Putamen (tissue), 1 donor: ENCODE data around the gene ITPK1.

Source experiments
- DNase-seq: peaks from one replicate; pipeline ENCODE4 v3.0.0-alpha.2; 2016; ENCODE audit warnings: low spot score

The ITPK1 gene

DNA sequence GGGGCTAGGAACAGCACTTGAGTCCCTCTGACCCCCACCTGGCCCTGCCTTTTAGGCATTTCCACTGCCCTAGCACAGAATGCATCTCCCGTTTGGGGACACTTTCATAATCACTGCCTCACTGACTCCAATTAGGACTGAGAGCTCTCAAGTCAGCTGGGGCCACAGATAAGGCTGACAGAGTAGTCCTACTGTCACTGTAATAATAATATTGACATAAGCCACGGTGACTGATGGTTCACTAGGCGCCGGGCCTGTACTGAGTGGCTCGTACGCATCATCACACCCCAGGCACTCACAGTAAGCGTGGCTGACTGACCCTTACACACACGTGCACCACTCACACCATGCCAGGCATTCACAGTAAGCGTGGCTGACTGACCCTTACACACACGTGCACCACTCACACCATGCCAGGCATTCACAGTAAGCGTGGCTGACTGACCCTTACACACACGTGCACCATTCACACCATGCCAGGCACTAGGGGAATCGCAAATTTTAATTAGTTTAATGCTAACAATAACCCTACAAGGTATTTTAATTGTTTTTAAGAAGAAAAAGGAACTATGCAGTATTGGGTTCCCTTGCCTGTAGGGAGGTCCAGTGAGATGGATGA lies 105.1 kb downstream of the ITPK1 start:
- DNase-seq = no peak

DNA sequence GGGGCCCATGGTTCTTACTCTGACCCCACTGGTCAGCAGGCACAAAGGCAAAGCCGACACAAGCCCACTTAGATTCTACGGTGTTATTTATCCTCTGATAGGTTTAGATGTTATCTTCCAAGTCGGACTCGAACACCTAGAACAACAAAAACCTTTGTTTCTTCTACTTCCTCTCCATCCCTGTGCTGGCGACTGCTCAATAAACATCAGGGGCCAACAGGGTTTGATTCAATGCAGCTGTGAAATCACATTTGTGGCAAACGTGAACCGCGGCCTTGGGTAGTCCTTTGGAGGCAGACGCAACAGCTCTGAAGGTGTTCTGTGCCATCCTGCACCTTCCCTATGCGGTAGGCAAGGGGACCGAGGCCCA lies 105.6 kb downstream of the ITPK1 start:
- DNase-seq = no peak

DNA sequence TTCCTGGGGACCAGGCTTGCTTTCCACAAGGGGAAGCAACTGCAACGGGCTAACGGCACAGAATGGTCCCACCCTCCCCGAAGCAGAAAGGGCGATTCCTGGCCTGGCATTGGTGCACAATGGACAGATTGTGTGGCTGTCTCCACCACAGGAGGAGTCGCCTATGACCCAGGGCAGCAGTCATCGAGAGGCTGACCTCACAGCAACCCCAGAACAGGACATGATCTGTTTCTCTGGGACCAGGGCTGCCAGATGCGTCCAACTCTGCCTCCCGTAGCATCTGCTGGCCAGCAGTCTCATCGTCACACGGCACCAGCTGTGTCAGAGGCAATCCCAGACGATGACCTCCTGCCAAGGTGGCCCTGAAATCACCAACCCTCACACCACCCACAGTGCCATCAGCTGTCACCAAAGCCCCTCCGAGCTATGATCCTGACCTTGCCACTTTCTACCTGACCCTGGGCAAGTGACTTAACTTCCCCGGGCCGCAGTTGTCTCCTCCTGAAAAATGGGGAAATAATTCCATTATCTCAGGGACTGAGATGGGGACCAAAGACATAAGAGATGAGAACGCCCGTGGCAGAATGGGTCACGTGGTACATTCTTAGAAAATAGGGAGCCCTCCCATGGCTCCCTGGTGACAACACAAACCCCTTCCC lies 106.1 kb downstream of the ITPK1 start:
- peak; percentile 98 for DNase-seq

DNA sequence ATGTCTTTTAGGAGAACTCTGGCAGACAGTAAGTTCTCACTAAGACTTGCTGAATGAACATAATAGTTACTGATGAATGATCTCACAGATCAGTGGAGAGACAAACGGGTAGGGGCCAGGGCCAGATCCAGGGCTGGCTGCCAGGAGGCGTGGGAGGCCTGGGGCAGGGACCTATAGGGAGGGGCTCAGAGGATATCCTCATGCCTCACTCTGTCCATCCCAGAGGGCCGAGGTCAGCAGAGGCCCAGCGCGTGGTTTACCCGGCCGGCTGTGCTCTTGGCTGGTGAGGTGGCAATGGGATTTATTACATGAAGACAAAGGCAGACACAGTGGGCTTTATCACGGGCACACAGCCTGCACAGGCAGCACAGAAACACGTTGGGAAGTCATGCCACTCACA lies 107.3 kb downstream of the ITPK1 start:
- DNase-seq = peak; percentile 66

DNA sequence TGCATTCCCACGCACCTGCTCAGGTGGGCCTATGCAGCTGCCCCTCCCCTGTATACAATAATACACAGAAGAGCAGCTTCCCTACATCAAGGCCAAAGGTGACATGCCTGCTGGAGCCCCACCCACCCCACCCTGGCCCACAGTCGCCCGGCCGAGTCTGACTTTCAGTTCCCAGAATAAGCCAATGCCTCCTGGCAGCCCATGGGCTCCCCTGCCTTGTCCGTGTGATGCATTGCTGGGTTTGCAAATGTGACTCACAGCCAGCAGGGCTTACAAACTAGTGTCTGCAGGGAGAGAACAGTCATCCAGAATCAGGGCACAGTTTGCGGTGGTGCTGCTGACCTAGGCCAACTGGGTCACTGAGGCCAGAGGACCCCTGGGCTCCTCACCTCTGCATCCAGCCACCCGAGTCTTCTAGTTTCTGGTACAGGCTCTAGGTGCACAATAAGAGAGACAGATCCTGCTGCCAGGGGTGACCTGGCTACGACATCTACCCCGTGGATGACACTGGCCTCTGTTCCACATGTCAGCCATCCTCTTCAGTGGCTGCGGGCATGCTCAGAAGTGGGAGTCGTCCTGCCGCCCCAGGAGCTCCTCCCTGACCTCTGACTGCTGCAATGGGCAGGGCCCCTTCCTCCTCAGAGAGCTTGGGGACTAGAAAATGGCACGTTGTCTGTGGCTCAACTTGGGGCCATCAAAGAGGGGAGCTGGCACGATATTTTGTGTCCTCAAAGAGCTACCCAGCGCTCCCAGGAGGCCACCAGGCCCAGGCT lies 108.3 kb downstream of the ITPK1 start:
- DNase-seq = no peak

DNA sequence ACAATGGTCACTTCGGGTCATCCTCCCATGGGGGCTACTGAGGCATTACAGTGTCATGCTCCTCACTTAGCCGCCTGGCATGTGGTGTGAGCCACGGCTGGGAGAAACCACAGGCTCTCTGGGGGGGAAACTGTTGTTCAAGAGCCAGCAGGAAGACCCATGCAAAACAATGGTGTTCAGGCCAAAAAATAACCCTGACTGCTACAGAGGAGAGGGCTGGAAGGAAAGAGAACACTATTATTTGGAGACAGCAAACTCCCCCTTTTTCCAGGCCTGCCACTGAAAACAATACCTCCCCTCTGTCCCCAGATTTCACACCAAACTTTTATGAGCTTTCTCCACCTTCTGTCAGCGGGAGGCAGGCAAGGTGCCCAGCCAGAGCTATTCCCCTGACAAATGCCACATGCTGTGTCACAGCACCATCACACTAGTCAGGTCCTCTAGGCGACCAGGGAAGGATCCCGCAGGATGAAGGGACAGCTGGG lies 109.1 kb downstream of the ITPK1 start:
- DNase-seq = no peak

DNA sequence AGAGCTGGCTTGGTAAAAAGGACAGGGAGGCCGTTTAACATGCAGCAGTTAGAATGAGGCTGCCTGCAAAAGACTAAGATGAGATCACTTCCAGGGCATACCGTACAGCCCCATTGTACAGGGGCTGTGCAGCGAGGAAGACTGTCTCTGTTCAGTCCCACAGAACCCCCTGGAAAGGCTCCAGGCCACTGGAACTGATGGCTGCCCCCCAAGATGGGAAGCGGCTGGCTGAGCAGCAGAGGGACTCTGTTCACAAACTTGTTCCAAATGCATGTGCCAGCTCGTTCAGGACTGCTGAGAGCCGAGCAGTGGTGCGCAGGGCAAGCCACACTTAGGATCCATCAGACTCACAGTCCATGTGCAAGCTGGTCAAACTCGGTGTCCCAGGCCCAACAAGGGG lies 109.9 kb downstream of the ITPK1 start:
- DNase-seq = no peak

DNA sequence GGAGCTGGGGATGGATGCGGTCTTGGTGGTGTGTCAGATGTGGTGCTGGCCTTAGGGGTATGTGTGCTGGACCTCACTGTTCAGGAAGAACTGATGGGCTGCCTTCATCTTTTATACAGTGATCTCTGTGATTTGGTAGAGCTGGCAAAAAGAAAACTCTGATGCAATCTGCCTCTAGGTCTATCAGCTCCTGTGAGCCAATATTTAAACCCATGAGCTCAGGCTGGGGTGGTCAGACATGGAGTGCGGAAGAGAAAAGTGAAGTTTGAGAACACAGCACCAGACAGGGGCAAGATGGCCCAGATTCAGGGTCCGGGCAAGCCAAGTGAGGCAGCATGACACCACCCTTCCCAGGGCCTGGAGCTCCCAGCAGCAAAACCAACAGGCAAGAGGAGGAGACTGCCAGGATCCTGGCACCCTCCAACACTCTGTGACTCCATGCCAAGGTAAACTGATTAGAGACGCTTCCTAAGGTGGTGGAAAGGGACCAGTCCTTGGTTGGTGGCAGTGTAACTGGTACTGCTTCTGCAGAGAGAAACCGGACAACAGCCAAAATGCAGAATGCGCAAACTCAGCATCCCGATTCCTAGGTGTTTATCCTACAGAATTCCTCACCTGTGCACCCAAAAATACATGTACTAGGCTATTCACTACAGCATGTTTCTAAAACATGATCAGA lies 110.5 kb downstream of the ITPK1 start:
- no peak for DNase-seq

DNA sequence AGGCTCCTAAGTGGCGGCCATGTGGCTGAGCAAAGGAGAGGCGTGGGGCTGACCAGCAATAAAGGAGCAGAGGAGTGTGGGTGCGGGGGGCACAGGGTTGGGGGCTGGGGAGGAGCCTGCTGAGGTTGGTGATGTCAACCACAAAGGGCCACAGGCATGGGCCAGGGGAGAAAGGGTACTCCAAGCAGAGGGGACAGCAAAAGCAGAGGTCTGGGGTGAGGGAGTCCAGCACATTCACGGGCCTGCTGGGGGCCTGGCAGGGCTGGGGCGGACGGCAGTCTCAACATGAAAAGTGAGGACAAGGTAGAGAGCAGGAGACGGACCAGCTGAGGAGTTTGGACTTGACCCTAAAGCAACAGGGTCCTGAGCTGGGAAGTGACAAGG lies 111.0 kb downstream of the ITPK1 start:
- no peak for DNase-seq

DNA sequence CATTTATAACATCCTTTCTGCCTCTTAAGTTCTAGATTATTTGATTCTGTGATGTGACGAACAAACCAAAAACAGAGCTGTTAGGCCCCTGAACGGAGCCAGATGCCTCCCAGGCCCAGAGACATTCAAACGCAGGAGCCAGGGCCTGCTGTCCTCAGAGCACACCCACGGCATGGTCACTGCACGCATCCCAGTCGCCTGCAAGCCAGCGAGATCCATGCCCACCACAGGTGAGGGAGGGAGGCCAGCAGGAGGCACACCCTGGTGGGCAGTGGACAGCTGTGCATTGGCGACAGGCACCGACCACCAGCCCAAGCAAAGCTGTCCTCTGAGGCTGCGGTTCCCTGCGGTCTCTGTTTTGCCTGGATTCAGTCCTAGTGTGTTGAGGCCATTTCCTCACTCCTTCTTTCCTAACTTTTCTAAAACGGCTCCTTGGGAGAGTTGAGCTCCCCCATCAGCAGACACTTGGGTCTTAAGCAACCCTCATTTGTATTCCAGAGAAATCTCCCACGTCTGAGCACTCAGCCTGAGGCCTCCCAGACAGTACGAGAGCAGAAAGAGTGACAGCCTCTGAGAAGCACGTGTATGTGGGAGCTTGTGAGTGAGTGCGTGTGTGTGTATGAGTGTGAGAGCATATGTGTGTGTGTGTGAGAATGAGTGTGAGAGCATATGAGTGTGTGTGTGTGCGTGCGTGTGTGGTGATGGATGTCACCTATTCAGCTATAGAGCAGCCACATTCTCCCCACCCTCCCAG lies 111.6 kb downstream of the ITPK1 start:
- DNase-seq = peak; percentile 64

DNA sequence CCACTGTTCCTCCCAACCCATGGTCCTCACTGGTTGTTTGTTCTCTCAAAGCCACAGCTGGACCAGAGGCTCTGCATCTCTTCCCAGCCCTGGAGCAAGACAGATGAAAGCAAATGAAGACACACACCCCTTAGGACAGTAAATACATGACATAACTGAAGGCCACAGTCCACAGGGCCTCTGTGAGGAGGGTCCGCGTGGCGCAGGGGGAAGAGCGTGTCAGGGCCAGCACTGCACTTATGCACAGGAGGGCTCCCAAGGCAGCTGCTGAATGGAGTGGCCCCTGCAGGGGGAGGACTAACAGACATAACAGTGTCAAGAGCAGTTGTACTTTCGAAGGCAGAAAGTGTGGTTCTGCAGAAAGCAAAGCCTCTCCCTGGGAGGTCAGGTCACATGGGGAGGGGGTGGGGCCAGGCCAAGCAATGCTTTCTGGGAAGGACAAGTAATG lies 112.8 kb downstream of the ITPK1 start:
- no peak for DNase-seq

DNA sequence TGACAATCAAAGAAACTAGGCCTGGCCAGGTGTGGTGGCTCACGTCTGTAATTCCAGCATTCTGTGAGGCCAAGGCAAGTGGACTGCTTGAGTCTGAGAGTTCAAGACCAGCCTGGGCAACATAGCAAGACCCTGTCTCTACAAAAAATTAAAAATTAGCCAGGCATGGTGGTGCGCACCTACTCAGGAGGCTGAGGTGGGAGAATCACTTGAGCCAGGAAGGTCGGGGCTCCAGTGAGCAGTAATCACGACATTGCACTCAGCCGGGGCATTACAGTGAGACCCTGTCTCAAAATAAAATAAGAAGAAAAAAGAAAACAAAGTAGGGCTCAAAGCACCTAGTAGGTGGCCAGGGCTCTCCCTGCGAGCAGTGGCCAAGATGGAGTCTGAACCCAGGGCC lies 113.7 kb downstream of the ITPK1 start:
- DNase-seq = no peak

DNA sequence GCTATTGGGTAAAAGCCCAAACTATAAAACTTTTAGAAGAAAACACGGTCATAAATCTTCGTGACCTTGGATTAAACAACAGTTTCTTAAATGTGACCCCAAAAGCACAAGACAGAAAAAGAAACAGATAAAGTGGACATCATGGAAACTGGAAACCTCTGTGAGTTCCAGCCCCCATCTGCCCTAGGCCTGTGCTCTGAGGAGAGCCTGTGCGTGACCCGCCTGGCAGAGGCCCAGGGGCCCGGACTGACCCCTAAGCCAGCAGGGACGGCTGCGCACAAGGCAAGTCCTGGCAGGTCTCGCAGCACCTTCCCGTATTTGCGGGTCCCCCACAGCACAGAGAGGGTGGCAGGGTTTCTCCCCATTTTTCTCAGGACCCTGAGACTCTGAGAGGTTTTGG lies 116.8 kb downstream of the ITPK1 start:
- DNase-seq = no peak

DNA sequence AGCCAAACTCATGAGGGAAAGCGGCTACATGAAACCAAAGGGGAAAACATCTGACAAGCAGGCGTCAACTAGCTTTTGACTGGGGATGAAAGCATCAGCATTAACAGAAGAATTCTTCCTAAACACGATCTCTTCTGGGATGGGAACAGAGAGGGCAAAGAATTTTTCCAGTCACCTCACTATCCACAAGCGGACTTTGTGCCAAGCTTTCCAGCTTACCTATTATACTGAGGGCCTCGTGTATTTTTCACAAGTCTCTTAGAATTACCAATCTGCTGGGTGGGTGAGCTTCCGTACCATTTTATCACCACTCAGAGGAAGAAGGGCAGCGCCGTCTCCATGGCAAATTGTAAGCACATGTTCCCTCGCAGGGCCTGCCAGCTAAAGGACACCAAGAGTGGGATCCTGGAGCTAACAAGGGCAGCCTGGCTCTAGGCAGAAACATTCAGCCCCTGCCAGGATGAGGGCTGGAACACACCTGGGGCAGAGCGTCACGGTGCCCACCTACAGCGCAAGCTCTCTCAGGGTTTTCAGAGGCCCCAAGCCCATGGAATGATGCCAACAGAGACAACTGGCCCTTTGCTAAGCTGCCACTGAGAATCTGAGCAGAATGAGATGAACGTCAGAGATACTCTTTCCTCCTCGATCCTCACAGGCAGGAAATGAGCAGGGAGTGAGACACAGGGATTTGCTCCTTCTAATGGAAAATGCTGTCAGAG lies 118.2 kb downstream of the ITPK1 start:
- no peak for DNase-seq

DNA sequence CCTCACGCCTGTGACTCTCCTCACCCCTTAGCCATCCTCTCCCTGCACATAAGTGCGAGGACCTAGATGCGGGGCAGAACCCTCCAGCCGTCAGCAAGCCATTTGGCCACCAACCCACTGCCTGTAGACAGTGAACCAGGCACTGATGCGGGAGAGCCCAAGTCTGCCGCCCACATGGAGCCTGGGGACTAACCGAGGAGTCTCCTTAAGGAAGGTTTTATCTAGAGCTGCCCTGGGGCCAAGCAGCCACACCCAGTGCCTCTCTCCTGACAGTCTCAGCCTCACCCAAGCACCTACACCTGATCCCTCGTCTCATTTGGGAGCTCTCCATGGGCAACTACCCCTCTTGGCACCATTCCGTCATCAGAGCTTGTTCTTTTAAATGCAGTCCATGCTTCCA lies 120.1 kb downstream of the ITPK1 start:
- DNase-seq = no peak

DNA sequence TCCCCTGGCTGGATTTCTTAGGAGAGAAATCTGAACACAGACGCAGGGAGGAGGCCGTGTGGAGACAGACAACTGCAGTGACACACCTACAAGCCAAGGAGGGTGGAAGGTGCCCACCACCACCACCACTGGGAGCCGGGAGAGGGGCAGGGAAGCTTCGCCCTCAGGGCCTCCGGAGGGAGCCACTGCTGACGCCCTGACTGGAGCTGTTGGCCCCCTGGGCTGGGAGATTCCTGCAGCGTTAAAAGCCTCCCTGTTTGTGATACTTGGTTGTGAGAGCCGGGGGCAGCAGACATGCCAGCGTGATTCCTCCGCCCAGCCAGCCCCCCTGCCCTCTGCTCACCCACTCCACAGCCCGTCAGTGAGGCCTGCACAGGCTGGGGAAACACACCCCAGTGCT lies 120.8 kb downstream of the ITPK1 start:
- no peak for DNase-seq

DNA sequence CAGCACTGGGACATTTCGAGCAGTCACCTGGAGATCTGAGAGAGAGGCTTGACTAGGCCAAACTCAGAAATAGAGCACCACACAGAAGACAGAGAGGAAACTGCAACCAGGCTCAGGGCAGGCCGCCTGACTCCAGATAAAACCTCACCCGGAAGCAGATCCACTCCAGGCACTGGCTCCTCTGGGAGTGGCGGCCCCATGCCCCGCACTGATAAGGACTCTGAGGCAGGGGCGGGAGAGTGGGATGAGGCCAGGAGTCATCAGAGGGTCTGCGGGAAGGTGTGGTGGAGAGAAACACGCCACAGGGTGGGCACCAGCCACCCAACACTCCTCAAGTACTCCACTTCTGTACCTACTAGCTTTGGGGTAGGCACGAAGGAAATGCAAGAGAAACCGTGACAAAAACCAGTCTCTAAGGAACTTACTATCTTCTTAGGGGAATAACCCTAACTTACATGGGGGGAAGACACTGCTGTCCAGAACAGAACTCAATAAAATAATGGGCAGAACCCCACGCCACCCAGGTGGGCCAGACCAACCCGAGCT lies 121.5 kb downstream of the ITPK1 start:
- DNase-seq = no peak

DNA sequence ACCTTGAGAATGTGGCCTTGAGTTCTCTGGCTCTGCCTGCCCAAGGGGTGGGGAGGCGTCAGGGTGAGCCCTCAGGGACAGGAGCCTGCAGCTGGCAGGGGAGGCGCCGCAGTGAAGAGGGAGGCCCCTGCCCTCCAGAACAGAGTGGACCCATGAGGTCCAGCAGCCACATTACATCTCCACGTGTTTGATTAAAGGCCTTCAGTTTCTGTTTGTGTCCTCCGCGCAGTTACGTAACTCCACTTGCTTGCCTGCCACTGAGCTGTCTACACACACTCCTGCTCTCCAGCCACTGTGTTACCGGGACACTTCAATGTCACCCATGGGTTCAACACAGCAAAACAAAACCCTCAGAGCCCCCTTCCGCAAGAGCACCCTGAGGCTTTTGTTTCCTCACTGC lies 122.4 kb downstream of the ITPK1 start:
- no peak for DNase-seq

DNA sequence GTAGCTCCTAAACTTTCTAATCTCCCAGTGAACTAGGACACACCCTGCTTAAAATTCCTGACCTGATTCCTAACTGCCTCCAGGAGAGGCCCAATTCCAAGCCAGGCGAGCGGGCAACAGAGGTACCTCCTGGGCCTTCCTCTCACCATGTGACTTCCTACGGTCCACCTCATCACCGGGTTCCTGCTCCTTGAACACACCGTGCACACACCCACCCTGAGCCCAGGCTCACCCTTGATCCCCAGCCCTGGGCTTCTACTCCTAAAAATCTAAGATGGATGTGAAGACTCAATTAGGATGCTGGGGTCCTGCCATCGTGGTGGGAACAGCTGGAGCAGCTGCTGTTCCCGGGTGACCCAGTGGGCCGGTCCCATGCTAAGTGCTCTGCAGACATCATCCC lies 124.2 kb downstream of the ITPK1 start:
- no peak for DNase-seq

DNA sequence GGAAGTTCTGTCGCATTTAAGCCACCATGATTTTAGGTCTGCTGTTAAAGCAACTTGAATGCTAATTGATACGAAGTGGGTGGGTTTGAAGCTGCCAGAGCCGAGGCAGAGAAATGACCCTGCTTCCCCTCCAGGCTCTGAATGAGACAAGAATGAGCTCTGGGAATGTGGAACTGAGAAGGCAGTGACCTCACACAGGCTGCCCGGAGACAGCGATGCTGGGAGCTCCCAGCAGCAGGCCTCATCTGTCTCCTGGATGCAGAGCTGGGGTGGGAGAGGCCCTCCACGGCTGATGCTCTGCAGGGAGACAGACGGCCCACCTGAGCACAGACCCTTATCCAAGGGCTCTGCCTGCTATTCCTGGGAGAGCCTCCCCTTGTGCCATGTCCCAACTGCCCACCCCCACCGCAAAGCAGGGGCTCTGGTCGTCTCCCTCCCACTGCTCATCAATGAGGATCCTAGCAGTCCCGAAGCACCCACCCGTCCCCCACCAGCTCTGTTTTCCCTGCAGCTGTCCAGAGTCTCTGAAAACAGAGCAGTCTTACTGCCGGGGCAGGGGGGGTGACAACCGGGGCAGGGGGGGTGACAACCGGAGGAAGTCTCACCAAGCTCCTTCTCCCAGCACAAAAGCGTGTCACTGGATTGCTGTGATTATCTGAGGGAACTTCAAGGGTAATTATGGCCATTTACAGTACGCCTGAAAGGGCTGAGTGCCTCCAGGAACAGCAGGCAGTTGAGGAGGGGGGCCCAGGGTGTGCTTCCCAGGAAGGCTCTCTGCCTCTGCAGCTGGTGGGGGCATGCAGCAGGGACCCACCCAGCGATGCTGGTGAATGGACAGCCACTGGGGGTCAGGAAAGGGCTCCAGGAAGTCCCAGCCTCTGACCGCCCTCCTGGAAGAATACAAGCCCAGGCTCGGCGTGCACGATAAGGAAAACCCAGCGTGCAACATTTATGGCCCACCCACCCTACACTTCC lies 125.0 kb downstream of the ITPK1 start:
- DNase-seq = no peak
